Activated CD8-positive, alpha-beta memory T cell treated with anti-CD3 and anti-CD28 coated beads for 1 hour (primary cell): ENCODE measurements around the gene L3MBTL4.
"Not testable (repeated sequence)": the region's sequence is repeated elsewhere in the genome, so short reads cannot be mapped to it uniquely, and the experiment has no call there.

Experiments used
- DNase-seq, 2 donors: peaks; one replicate each; pipeline ENCODE4 v3.0.0-alpha.2; 2020; ENCODE audit warnings: low read depth in 1 of 2; ENCODE audit errors: extremely low read depth in 1 of 2

L3MBTL4 gene

DNA sequence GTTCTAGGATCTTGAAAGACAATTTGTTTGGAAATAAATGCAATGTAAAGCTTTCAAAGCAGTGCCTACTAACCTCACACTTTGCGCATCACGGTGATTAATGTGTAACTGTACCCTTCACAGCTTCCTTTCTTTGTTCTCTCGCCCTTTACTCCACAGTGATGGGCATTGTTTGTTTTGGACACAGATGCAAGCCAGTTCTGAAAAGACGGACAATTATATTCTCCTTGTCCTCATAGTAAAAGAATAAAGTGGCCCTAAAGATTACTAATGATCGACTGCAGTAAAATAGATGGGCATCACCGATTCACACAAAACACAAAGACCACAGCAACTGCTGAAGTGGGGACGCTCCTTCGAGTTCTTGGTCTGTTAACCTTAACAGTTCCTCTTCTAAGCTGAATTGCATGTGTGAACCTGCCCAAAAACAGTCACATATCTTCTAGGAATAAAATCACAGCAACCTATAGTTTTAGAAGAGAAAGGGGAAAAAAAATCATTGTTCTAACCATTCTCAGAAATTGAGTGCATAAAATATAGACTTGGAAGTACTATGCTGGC, 7.7 kb downstream of the L3MBTL4 start:
- no peak for DNase-seq

DNA sequence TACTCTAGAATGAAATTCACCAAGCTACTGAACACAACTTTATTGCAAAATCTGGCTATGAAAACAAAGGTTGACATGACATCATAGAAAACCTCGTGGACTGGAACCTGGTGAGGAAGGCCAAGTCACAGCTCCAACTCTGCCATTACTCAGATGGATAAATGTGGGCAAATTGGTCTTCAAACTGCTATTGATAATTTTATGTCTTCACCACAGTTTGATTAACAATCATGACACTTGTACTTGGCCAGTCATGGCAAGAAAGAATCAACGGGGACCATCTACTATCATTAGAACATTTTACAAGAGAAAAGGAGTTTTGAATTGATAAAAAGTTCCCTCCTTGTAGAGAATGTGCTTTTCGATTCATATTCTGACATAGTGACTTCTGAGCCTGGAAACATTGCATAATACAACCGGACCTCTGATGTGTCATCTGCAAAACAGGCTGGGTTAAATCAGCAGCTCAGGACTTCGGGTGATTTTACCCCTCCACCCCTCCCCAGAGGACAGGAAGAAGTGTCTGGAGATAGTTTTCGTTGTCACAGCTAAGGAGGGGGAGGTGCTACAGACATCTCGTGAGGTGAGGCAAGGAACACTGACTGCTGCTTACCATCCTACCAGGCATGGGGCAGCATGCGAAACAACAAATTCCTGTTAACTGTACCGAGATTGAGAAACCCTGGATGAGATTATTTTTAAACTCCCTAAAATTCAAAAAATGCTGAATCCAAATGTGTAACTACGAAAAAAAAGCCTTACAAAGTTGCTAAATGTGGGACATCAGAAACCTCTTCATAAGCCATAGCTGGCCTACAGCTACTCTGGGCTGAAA, 8.4 kb downstream of the L3MBTL4 start:
- no peak for DNase-seq

- DNase-seq = no peak
Observed at GRCh38 chr18:6405237-6406074, 9.3 kb downstream of the L3MBTL4 start.

GRCh38 chr18:6404834-6405233, 9.9 kb downstream of the L3MBTL4 start:
- no peak for DNase-seq

- no peak for DNase-seq
Observed at GRCh38 chr18:6401687-6402086, 13.0 kb downstream of the L3MBTL4 start.

GRCh38 chr18:6399776-6400175, 14.9 kb downstream of the L3MBTL4 start:
- no peak for DNase-seq

DNA sequence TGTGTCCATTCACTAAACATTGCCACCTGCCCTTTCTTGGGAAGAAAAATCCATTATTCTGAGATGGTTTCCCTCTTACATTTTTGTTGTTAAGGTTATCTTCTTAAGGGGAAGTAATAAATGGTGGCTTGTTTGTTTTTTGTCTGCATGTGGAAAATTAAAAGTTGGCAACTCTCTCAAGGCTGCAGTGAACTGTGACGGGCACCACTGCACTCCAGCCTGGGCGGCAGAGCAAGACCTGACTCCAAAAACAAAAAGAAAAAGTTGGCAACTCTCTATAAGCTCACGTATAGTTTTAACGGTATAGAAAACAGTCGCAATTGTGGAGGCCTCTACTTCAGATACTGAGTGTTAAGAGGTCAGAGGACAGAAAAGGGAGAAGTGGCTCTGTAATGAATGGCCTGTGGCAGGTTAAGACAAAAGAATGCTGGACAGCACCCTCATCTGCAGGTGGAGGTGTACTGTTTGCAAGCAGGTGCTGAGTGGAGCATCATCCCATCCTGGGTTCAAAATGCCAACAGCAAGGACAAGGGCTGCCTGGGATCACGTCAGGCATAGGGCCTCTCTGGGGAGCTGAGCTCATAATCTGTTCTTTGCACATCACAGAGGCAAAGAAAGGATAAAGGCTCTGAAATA, 16.7 kb downstream of the L3MBTL4 start:
- DNase-seq = no peak

DNA sequence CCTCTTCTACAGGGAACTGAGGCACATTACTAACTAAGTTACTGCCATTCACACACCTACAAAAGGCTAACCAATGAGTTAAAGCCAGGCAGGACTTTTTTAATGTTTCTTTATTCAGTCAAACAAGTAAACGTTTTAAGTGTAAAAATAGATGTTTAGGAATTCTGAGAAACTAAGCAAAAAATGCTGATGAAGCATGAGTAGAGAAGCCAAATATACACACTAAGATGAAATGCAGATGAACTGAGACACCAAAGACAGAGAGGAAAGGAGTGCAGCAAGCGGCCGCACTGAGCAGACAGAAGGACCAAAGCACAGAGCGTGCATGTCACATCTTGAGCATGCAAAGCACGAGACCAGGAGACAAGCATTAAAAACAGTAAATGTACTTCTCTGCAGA, 17.9 kb downstream of the L3MBTL4 start:
- no peak for DNase-seq

- no peak for DNase-seq
Observed at GRCh38 chr18:6396276-6396675, 18.4 kb downstream of the L3MBTL4 start.

DNA sequence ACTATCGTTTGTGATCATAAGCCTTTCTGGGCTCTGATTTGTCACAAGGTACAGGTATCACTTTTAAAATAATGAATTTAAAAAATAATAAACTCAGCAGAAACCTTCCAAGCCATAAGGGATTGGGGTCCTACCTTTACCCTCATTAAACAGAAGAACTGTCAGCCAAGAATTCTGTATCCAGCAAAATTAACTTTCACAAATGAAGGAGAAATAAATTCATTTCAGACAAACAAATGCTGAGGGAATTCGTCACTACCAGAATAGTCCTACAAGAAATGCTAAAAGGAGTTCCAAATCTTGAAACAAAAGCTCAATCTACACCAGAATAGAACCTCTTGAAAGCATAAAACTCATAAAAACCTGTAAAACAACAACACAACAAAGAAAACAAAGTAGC, 25.7 kb downstream of the L3MBTL4 start:
- no peak for DNase-seq

DNA sequence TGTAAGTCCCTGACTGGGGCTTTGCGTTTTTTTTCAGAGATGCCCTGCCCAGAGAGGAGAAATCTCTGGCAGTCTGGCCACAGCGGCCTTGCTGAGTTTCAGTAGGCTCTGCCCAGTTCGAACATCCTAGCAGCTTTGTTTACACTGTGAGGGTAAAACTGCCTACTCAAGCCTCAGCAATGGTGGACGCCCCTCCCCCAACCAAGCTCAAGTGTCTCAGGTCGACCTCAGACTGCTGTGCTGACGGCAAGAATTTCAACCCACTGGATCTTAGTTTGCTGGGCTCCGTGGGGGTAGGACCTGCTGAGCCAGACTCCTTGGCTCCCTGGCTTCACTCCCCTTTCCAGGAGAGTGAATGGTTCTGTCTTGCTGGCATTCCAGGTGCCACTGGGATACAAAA, 31.7 kb downstream of the L3MBTL4 start:
- DNase-seq = no peak

- not testable (repeated sequence) for DNase-seq
Observed at GRCh38 chr18:6377473-6377872, 37.2 kb downstream of the L3MBTL4 start.

DNA sequence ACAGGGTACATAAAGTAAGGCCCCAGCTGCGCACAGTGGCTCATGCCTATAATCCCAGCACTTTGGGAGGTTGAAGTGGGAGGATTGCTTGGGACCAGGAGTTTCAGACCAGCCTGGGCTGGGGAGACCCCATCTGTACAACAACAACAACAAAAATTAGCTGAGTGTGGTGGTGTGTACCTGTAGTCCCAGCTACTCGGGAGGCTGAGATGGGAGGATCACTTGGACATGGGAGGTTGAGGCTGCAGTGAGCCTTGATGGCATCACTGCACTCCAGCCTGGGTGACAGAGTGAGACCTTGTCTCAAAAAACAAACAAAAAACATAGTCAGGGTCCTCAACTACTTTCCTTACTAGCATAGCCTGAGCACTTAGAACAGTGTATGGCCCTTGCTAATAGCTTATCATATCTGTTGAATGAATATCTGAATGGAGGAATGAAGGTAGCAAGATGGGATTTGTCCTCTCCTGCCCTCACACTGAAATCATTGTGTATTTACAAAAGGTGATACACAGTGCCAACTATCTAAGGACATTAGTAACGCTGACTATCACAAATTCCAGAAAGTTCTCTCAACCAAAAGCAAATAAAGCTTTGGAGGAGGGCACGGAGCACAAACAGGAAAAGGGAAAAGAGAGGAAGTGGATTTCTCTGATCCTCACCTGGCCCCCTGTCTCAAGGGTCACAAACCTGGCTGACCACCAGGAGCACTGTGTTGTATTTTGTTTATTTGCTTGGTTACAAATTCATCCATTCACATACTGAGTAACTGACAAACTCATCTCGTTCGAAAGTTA, 38.1 kb downstream of the L3MBTL4 start:
- no peak for DNase-seq

DNA sequence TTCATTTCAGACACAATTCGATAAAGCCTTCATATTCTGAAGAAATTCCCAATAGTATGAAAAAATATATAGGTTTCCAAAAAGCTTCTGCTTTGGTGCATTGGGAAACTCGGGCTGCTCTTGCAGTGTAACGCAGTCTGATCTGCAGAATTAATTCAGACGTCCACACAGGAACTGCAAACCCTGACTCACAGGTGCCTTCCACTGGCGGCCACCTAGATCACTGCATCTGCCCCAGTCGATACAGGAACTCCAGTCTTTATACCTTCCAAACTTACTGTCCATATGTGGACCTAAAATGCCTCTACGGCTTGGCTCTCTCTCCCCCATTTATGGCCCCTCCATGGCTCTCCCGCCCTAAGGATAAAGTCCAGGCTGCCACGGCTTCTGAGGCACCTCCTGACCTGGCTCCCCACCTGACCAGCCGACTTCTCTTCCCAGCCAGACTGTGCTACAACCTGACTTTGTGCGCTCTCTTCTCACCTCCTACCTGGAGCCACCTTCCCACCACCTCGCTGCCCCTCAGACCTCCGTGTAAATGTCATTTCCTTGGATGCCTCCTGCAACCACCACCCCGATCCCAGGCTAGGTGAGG, 39.7 kb downstream of the L3MBTL4 start:
- DNase-seq = no peak

GRCh38 chr18:6374340-6374739, 40.4 kb downstream of the L3MBTL4 start:
- no peak for DNase-seq

- DNase-seq = no peak
Observed at GRCh38 chr18:6373187-6373586, 41.5 kb downstream of the L3MBTL4 start.

- DNase-seq = no peak
Observed at GRCh38 chr18:6370886-6371635, 43.6 kb downstream of the L3MBTL4 start.

DNA sequence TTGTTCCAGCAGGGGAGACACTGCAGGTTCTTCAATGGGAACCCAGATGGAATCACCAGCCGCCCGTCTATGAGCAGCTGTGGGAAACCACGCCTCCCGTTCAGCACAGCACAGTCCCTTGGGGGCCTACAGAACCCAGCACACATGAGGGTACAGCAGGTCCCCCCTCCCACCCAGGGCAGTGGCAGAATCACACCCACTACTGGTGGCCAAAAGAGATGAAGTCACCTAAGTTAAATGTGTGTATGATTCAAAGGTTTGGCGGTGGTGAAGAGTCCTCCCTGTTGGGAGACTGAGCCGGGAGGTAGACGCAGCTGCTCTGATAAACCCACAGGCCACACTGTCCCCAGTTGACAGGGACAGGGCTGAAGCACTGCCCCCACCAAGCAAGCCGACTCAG, 44.3 kb downstream of the L3MBTL4 start:
- no peak for DNase-seq

- no peak for DNase-seq
Observed at GRCh38 chr18:6368017-6368416, 46.7 kb downstream of the L3MBTL4 start.
